GM12872 (cell line): Measurements from ENCODE around the gene NEIL1.

Source experiments
- CTCF ChIP-seq: IDR thresholded peaks from 3 replicates; pipeline ENCODE4 v1.5.1; 2011; ENCODE audit warnings: low read depth, mild to moderate bottlenecking, low read length, moderate library complexity; ENCODE audit not compliant: insufficient read depth

The NEIL1 gene

GRCh38 chr15:75354454-75354853, 7.6 kb downstream of the NEIL1 start:
- no peak for TF ChIP-seq CTCF

- TF ChIP-seq CTCF = no peak
Observed at GRCh38 chr15:75355369-75355768, 8.5 kb downstream of the NEIL1 start.

- no peak for TF ChIP-seq CTCF
Observed at GRCh38 chr15:75356006-75356405, 9.2 kb downstream of the NEIL1 start.

- no peak for TF ChIP-seq CTCF
Observed at GRCh38 chr15:75356517-75356916, 9.7 kb downstream of the NEIL1 start.

GRCh38 chr15:75357976-75358673, 11.3 kb downstream of the NEIL1 start:
- TF ChIP-seq CTCF = no peak

- no peak for TF ChIP-seq CTCF
Observed at GRCh38 chr15:75358771-75359536, 12.1 kb downstream of the NEIL1 start.

GRCh38 chr15:75359537-75360250, 12.9 kb downstream of the NEIL1 start:
- TF ChIP-seq CTCF = no peak
